ENCODE measurements around the gene SV2B.
"Not testable (repeated sequence)": the region's sequence is repeated elsewhere in the genome, so short reads cannot be mapped to it uniquely, and the experiment has no call there.

SV2B gene

GRCh38 chr15:91099995-91100813 is at the start of gene SV2B:
SV2B (plus strand) TSS chr15:91100257; CDS start chr15:91226264, 126,007 bp downstream.
- peak; percentile 22 for DNase-seq (ENCODE audit: low read depth)

- no peak for DNase-seq (ENCODE audit: low read depth)
These were observed 48.8 kb upstream of the SV2B start for GRCh38 chr15:91051248-91051647.

GRCh38 chr15:91054816-91055215 is 45.2 kb upstream of the SV2B start:
- no peak for DNase-seq (ENCODE audit: low read depth)

GRCh38 chr15:91055548-91056331 is 44.3 kb upstream of the SV2B start:
- DNase-seq (ENCODE audit: low read depth) = no peak

- no peak for DNase-seq (ENCODE audit: low read depth)
These were observed 38.8 kb upstream of the SV2B start for GRCh38 chr15:91061230-91061629.

- no peak for DNase-seq (ENCODE audit: low read depth)
These were observed 38.1 kb upstream of the SV2B start for GRCh38 chr15:91061997-91062396.

GRCh38 chr15:91065505-91065904 is 34.6 kb upstream of the SV2B start:
- no peak for DNase-seq (ENCODE audit: low read depth)

- DNase-seq (ENCODE audit: low read depth) = no peak
These were observed 33.0 kb upstream of the SV2B start for GRCh38 chr15:91067036-91067435.

GRCh38 chr15:91068436-91068835 is 31.6 kb upstream of the SV2B start:
- DNase-seq (ENCODE audit: low read depth) = no peak

GRCh38 chr15:91068966-91069365 is 31.1 kb upstream of the SV2B start:
- no peak for DNase-seq (ENCODE audit: low read depth)

- DNase-seq (ENCODE audit: low read depth) = no peak
These were observed 29.2 kb upstream of the SV2B start for GRCh38 chr15:91070872-91071271.

GRCh38 chr15:91072161-91072560 is 27.9 kb upstream of the SV2B start:
- no peak for DNase-seq (ENCODE audit: low read depth)

GRCh38 chr15:91073077-91073476 is 27.0 kb upstream of the SV2B start:
- DNase-seq (ENCODE audit: low read depth) = no peak

GRCh38 chr15:91073768-91074167 is 26.3 kb upstream of the SV2B start:
- DNase-seq (ENCODE audit: low read depth) = no peak

- DNase-seq (ENCODE audit: low read depth) = no peak
These were observed 24.3 kb upstream of the SV2B start for GRCh38 chr15:91075739-91076138.

- no peak for DNase-seq (ENCODE audit: low read depth)
These were observed 23.0 kb upstream of the SV2B start for GRCh38 chr15:91077029-91077428.

- DNase-seq (ENCODE audit: low read depth) = not testable (repeated sequence)
These were observed 6.2 kb upstream of the SV2B start for GRCh38 chr15:91093866-91094265.

- DNase-seq (ENCODE audit: low read depth) = no peak
These were observed 1.6 kb upstream of the SV2B start for GRCh38 chr15:91098451-91098850.

- DNase-seq (ENCODE audit: low read depth) = peak; percentile 9
These were observed 452 bp upstream of the SV2B start for GRCh38 chr15:91099616-91099994.

- no peak for DNase-seq (ENCODE audit: low read depth)
These were observed 954 bp downstream of the SV2B start for GRCh38 chr15:91100814-91101607.

GRCh38 chr15:91101608-91101920 is 1.5 kb downstream of the SV2B start:
- no peak for DNase-seq (ENCODE audit: low read depth)

GRCh38 chr15:91102546-91103330 is 2.7 kb downstream of the SV2B start:
- no peak for DNase-seq (ENCODE audit: low read depth)
